H54 (cell line): ENCODE measurements around the gene FOXF2.
A peak's percentile ranks its signal among the peaks of the same experiment; 100 is the strongest.
"Not testable (repeated sequence)": the region's sequence is repeated elsewhere in the genome, so short reads cannot be mapped to it uniquely, and the experiment has no call there.

Source experiments
- DNase-seq: peaks from one replicate; pipeline ENCODE4 v3.0.0; 2011; ENCODE audit warnings: low spot score, mixed read lengths; ENCODE audit not compliant: insufficient read length
- FAIRE-seq: peaks from 3 replicates; lab custom pipeline; 2011; peaks lifted over from hg19 to GRCh38; lab: Jason Lieb, UNC
- POLR2A ChIP-seq: IDR thresholded peaks from 2 replicates; pipeline ENCODE4 v1.6.1; 2011; ENCODE audit warnings: low read depth, mild to moderate bottlenecking, low read length

FOXF2 gene

DNA sequence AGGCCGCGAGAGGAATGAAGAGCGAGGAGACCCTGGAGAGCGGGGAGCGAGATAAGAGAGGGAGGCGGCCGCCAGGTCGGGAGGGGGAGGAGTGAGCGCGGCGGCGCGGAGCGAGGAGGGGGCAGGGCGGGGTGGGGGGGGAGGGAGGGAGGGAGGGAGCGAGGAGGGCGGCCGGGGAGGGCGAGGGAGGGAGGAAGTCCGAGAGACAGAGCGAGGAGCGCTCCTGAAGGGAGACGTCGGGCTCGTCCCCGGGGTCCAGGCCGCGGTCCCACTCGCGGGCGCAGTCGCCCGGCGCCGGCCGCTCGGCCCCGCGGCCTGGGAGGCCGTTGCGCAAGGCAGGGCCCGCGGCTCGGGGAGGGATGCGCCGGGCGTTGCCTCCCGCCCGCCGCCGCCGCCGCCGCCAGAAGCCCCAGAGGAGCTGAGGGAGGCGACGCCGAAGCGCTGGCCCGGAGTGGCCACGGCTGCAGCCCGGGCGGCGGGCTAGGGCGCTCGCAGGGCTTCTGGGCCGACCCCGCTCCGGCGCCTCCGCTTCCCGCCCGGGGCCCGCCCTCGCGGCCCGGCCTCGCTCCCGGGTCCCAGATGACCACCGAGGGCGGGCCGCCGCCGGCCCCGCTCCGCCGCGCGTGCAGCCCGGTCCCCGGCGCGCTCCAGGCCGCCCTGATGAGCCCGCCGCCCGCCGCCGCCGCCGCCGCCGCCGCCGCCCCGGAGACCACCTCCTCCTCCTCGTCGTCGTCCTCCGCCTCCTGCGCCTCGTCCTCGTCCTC lies at the start of gene FOXF2:
Gene FOXF2, plus strand, starts transcription at position 208 of the 764 bp plus-strand sequence. Its CDS starts 372 bp downstream, at position 580.
- DNase-seq: no peak
- FAIRE-seq: no peak
- no peak for TF ChIP-seq POLR2A

DNA sequence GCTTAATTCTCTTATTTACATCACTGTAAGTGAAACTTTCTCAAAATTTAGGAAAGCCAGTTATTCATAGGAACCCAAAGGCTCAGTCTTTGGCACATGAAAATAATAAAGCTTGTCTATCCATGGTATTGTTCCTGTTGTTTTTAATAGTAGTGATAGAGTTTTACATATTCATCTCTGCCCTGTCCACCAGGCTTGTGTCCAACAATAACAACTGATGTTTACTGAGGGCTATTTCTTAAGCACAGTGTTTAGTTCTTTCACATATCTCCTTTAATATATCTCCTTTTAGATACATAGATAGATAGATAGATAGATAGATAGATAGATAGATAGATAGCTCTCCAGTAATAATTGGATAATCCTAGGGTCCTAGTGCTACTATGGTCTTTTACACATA lies 43.3 kb upstream of the FOXF2 start:
- no peak for FAIRE-seq
- no peak for TF ChIP-seq POLR2A

DNA sequence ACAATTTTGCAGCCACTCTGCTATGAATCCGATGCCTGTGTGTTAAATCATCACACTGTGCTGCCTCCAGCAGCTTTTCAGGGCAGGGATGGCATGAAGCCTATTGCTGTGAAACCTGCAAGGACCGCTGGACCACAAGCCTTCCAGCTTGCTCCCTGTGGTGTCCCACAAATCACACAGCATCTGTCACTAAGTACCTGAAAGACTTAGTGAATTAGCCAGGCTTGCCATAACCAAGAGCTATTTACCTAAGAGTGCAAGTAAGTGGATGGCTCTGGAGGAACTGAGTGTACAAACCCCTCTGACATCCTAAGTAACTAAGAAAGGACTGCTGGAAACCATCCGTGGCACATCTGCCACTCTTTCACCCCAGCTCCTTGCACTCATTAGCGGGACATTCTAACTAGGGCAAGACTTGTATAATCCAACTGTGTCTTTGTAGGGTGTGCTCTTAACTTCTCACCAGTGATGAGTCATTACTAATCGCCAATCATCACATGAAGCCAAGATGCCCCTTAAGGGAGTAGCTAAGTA lies 42.8 kb upstream of the FOXF2 start:
- FAIRE-seq: peak; percentile 61
- no peak for TF ChIP-seq POLR2A
- DNase-seq: no peak

More for the DNA sequence above, 43.3 kb upstream of the FOXF2 start:
- DNase-seq: no peak

DNA sequence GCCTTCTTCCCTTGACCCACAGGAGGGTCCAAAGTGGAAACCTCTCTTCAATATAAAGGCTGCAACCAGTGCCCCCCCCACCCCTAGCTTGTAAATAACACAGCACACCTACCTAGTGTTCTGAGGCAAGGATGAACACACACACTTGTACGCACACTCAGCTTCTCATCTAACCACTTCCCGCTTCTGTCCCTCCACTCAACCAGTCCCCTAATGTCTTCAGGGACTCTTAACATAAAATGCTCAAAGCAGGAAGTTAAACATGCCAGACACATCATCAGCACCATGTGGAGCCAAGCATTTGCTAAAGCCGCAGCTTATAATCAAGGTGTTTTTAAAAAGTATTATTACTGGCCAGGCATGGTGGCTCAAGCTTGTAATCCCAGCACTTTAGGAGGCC lies 42.2 kb upstream of the FOXF2 start:
- no peak for FAIRE-seq
- no peak for TF ChIP-seq POLR2A
- DNase-seq: no peak

DNA sequence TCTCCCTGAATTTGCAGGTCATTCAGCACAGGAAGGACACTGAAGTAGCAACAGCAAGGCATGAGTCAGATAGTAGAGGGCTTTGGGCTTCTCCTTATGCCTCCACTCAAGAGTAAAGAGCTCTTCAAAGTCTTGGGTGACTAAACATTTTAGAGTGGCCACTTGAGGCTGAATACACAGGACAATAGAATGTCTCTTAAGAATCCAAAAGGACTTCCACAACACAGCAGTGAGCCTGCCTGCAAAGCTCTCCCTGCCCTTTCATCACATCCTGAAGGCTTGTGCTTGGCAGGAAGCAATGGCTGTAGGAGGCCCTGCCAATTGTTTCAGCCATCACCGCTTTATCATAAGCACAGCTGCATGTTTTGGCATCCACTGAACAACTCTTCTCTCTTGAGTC lies 40.7 kb upstream of the FOXF2 start:
- TF ChIP-seq POLR2A: no peak
- no peak for FAIRE-seq
- no peak for DNase-seq

DNA sequence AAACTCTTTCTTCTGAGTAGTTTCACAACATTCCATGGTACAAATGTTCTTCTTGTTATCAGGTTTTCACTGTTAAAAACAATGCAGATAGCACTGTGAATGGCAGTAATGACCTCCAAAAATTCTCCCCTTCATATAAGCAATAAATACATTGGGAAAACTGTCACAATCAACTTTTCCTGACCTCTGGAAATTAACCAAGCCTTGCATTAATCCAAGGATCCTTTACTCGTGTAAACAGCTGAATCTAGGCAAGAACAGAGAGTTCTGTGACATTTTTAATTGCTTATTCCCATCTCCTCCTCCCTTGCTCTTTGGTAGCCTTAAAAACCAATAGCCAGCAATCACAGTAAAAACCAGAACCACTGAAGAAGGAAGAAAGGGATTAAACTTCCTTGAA lies 39.7 kb upstream of the FOXF2 start:
- no peak for TF ChIP-seq POLR2A

DNA sequence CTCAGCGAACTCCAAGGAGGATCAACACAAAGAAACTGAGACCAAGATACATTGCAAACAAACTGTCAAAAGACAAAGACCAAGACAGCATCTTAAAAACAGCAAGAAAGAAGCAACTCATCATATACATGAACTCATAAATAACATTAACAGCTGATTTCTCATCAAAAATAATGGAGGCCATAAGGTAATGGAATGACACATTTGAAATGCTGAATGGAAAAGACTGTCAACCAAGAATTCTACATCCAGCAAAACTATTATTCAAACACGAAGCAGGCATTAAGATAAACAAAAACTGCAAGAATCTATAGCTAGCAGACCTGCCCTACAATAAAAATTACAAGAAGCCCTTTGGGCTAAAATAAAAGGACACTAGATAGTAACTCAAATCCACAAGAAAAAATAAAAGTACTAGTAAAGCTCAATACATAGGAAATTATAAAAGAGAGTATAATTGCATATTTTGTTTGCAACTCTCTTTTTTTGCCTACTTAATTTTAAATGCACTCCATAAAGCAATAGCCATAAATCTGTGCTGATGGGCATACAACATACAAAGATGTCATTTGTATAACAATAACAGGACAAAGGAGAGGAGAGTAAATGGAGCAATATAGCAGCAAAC lies 37.9 kb upstream of the FOXF2 start:
- FAIRE-seq (no peak), DNase-seq (no peak)
- no peak for TF ChIP-seq POLR2A

More for the DNA sequence above, 39.7 kb upstream of the FOXF2 start:
- no peak for FAIRE-seq
- DNase-seq: no peak

DNA sequence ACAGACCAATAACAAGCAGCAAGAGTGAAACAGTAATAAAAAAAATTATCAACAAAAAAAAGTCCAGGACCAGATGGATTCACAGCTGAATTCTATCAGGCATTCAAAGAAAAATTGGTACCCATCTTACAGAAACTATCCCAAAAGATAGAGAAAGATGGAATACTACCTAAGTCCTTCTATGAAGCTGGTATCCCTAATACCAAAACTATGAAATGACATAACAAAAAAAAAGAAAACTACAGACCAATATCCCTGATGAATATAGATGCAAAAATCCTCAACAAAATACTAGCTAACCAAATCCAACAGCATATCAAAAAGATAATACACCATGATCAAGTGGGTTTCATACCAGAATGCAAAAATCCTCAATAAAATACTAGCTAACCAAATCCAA lies 34.3 kb upstream of the FOXF2 start:
- not testable (repeated sequence) for FAIRE-seq, DNase-seq

DNA sequence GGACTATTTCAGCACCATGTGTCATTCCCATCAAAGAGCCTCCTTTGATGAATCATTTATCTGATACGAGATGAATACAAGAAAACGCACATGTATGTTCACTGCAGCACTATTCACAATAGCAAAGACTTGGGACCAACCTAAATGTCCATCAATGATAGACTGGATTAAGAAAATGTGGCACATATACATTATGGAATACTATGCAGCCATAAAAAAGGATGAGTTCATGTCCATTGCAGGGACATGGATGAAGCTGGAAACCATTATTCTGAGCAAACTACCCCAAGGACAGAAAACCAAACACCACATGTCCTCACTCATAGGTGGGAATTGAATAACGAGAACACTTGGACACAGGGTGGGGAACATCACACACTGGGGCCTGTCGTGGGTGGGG lies 27.7 kb upstream of the FOXF2 start:
- not testable (repeated sequence) for DNase-seq, FAIRE-seq

DNA sequence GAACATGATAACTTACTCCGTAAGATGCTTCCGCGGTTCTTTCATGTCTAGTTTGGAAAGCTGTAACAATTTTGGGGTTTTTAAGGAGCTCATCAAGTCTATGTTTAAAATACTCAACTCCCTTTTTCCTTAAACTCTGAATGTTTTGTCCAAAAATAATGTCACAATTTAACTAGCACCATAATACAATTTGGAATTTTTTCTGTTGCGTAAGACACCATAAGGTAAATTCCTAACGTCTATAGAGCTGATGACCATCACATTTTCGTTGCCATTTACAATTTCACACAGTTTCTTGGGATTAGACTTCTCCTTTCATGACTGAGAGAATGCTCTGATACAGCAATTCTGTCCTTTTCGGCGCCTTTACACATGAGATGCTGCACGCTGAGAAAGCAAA lies 26.7 kb upstream of the FOXF2 start:
- DNase-seq (no peak), FAIRE-seq (no peak)
- TF ChIP-seq POLR2A: no peak

DNA sequence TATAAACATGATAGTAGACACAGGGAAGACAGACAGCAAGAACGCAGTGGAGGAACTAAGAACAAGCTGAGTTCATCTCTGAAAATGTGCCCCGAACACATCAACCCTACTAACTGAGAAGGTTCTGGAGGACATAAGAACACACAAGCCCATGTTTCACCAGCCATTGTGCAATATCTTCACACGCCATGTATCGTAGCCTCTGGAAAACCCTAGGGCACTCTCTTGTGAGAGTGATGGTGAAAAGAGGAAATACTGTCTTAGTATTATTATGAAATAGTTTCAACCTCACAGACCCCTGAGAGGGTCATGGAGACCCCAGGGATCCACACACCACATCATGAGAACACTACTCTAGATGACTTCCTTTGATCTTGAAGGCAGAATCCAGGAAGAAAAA lies 26.1 kb upstream of the FOXF2 start:
- FAIRE-seq: no peak
- no peak for DNase-seq
- TF ChIP-seq POLR2A: no peak

DNA sequence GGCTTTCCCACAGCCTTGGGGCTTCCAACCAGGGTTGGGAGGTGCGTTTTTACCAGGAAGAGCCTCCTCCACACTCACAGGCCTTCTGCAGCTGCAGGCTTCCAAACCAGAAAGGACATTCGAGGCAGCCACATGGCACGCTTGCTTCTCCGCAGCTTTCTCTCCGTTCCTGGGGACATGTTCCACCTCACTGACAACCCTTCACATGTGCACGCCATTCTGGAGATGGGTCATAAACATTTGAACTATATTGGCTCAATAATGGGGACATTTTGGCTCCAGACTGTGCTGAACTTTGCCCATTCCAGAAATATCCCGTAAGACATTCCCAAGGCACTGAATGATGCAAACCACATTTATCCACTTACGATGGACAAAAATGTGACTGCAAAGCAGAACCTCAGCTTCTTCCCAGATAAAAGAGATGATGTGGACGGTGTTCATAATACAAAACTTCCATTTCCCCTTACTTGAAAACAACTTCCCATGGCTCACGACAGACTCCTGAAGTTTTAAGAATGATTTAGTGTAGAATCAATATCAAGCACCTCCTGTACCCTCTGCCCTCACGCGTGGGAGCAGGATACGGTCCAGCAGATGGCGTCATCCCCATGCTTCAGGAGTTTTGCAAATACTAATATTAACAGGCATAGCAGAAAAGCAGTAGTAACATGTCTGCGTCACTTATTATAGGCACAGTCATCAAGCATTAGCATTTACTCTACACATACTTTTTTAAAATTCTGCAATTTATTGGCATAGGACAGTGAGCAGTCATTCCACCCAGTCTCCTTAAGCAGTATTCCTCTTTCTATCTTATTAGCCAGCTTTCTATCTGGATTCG lies 25.4 kb upstream of the FOXF2 start:
- DNase-seq: no peak
- no peak for TF ChIP-seq POLR2A
- no peak for FAIRE-seq

DNA sequence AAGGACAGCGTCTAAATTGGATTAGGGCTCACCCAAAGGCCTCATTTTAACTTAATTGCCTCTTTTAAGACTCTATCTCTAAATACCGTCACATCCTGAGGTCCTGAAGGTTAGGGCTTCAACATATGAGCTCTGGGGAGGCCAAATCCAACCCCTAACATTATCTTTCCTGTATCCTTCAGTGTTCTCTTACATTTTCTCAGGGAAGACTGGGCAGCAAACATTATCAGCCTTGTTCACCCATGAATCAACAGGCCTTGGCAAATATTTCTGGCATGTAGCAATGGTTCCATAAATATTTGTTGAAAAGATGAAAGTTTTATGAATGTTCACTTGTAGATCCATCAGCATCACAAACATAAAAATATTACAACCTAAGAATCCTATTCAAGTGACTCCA lies 24.6 kb upstream of the FOXF2 start:
- TF ChIP-seq POLR2A: no peak
- no peak for FAIRE-seq
- DNase-seq: no peak

DNA sequence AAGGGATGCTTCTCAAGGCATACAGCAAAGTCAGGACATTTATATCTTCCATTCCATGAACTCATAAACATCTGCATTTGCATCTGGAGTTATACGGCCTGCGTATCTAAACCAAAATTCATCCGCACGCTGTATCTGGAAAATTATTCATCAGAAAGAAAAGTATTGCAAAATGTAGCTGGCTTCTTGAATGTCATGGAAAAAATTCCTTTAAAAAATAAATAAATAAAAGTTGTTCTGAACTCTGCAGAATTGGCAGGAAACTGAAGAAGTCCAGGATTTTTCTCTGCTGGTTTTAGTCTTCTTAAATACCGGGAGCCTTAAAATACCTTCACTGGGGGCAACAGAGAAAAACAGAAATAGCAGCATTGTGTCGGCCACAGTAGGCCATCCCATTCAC lies 23.7 kb upstream of the FOXF2 start:
- no peak for FAIRE-seq
- no peak for DNase-seq
- TF ChIP-seq POLR2A: no peak

DNA sequence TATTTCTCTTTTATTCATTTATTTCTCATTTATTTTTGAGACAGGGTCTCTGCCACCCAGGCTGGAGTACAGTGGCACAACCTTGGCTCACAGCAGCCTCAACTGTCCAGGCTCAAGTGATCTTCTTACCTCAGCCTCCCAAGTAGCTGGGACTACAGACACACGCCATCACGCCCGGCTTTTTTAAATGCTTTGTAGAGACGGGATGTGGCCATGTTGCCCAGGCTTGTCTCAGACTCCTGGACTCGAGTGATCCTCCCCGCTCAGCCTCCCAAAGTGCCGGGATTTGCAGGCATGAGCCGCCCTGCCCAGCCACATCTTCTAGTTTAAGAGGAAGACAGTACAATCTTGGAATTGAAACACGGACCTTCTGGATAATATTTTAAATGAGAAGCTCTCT lies 21.6 kb upstream of the FOXF2 start:
- FAIRE-seq (no peak), DNase-seq (no peak)
- no peak for TF ChIP-seq POLR2A
